Activated naive CD8-positive, alpha-beta T cell (primary cell): ENCODE data around the gene TIAL1.
A peak's percentile ranks its signal among the peaks of the same experiment; 100 is the strongest.

Experiments used
- H3K27ac Mint-ChIP-seq: one replicate; pipeline ENCODE4 v1.8.0; 2021; ENCODE audit warnings: mixed read lengths
- H3K27me3 Mint-ChIP-seq: one replicate; pipeline ENCODE4 v1.8.0; 2021; ENCODE audit warnings: mixed read lengths
- H3K36me3 Mint-ChIP-seq: one replicate; pipeline ENCODE4 v1.8.0; 2021; ENCODE audit warnings: mixed read lengths
- H3K4me1 Mint-ChIP-seq: one replicate; pipeline ENCODE4 v1.8.0; 2021; ENCODE audit warnings: low read depth, mixed read lengths
- H3K4me3 Mint-ChIP-seq: one replicate; pipeline ENCODE4 v1.8.0; 2021; ENCODE audit warnings: mild to moderate bottlenecking, mixed read lengths
- H3K9me3 Mint-ChIP-seq: one replicate; pipeline ENCODE4 v1.8.0; 2021; ENCODE audit warnings: low read depth, mixed read lengths

Gene TIAL1

GRCh38 chr10:119543814-119544642 lies 52.7 kb downstream of the TIAL1 start:
- H3K36me3 Mint-ChIP-seq: peaks cover 5% of the 10 kb centered on the region
- H3K27me3 Mint-ChIP-seq: no peaks in the 10 kb centered on the region
- H3K4me3 Mint-ChIP-seq: peak overlapping the region; percentile 90
- peaks cover 26% of the 10 kb centered on the region for H3K4me1 Mint-ChIP-seq
- no peaks in the 10 kb centered on the region for H3K9me3 Mint-ChIP-seq
- peak overlapping the region; percentile 97 for H3K27ac Mint-ChIP-seq

- Mint-ChIP-seq H3K4me1 (peaks cover 35% of the 10 kb centered on the region), H3K36me3 (peaks cover 5% of the 10 kb centered on the region), H3K27me3 (no peaks in the 10 kb centered on the region), H3K4me3 (peak overlapping the region; percentile 90), H3K9me3 (no peaks in the 10 kb centered on the region), H3K27ac (peak overlapping the region; percentile 97)
Observed at GRCh38 chr10:119542988-119543813, 53.6 kb downstream of the TIAL1 start.

GRCh38 chr10:119542357-119542987 lies 54.3 kb downstream of the TIAL1 start, which contains the start of gene RGS10:
Gene RGS10, minus strand, starts transcription at chr10:119542719. Its CDS starts 81 bp downstream, at chr10:119542638.
- Mint-ChIP-seq H3K9me3 (no peaks in the 10 kb centered on the region), H3K36me3 (peaks cover 6% of the 10 kb centered on the region), H3K27ac (peak within 1 kb of the TSS; percentile 98), H3K4me1 (peaks cover 42% of the 10 kb centered on the region), H3K4me3 (peak within 1 kb of the TSS; percentile 92), H3K27me3 (no peaks in the 10 kb centered on the region)

- H3K4me1 Mint-ChIP-seq: peaks cover 48% of the 10 kb centered on the region
- H3K9me3 Mint-ChIP-seq: no peaks in the 10 kb centered on the region
- H3K27ac Mint-ChIP-seq: peak overlapping the region; percentile 98
- H3K4me3 Mint-ChIP-seq: peak overlapping the region; percentile 92
- H3K36me3 Mint-ChIP-seq: peaks cover 8% of the 10 kb centered on the region
- no peaks in the 10 kb centered on the region for H3K27me3 Mint-ChIP-seq
Observed at GRCh38 chr10:119541459-119542356, 55.1 kb downstream of the TIAL1 start.

GRCh38 chr10:119541046-119541445 lies 55.7 kb downstream of the TIAL1 start:
- peaks cover 8% of the 10 kb centered on the region for H3K36me3 Mint-ChIP-seq
- no peaks in the 10 kb centered on the region for H3K27me3 Mint-ChIP-seq
- peaks cover 55% of the 10 kb centered on the region for H3K4me1 Mint-ChIP-seq
- H3K9me3 Mint-ChIP-seq: no peaks in the 10 kb centered on the region
- H3K27ac Mint-ChIP-seq: peak overlapping the region; percentile 98
- H3K4me3 Mint-ChIP-seq: peak overlapping the region; percentile 92

- H3K27me3 Mint-ChIP-seq: no peaks in the 10 kb centered on the region
- H3K27ac Mint-ChIP-seq: peak overlapping the region; percentile 98
- peak overlapping the region; percentile 92 for H3K4me3 Mint-ChIP-seq
- H3K36me3 Mint-ChIP-seq: peaks cover 12% of the 10 kb centered on the region
- no peaks in the 10 kb centered on the region for H3K9me3 Mint-ChIP-seq
- peaks cover 65% of the 10 kb centered on the region for H3K4me1 Mint-ChIP-seq
Observed at GRCh38 chr10:119540038-119540437, 56.7 kb downstream of the TIAL1 start.

- no peaks in the 10 kb centered on the region for H3K9me3 Mint-ChIP-seq
- peak overlapping the region; percentile 92 for H3K4me3 Mint-ChIP-seq
- H3K36me3 Mint-ChIP-seq: peaks cover 12% of the 10 kb centered on the region
- H3K27me3 Mint-ChIP-seq: no peaks in the 10 kb centered on the region
- peaks cover 71% of the 10 kb centered on the region for H3K4me1 Mint-ChIP-seq
- peak overlapping the region; percentile 98 for H3K27ac Mint-ChIP-seq
Observed at GRCh38 chr10:119539359-119539825, 57.4 kb downstream of the TIAL1 start.

- Mint-ChIP-seq H3K9me3 (no peaks in the 10 kb centered on the region), H3K27ac (peak overlapping the region; percentile 98), H3K36me3 (peaks cover 12% of the 10 kb centered on the region), H3K4me3 (peak overlapping the region; percentile 92), H3K27me3 (no peaks in the 10 kb centered on the region), H3K4me1 (peaks cover 70% of the 10 kb centered on the region)
Observed at GRCh38 chr10:119538632-119539358, 58.0 kb downstream of the TIAL1 start.

GRCh38 chr10:119537953-119538630 lies 58.7 kb downstream of the TIAL1 start:
- Mint-ChIP-seq H3K27me3 (no peaks in the 10 kb centered on the region), H3K9me3 (no peaks in the 10 kb centered on the region), H3K4me3 (peak overlapping the region; percentile 92), H3K27ac (peak overlapping the region; percentile 98), H3K4me1 (peaks cover 71% of the 10 kb centered on the region), H3K36me3 (peaks cover 12% of the 10 kb centered on the region)

- Mint-ChIP-seq H3K4me1 (peaks cover 84% of the 10 kb centered on the region), H3K27ac (peak overlapping the region; percentile 98), H3K9me3 (no peaks in the 10 kb centered on the region), H3K4me3 (peak overlapping the region; percentile 92), H3K36me3 (peaks cover 12% of the 10 kb centered on the region), H3K27me3 (no peaks in the 10 kb centered on the region)
Observed at GRCh38 chr10:119536508-119537025, 60.2 kb downstream of the TIAL1 start.

GRCh38 chr10:119535837-119536507 lies 60.8 kb downstream of the TIAL1 start:
- Mint-ChIP-seq H3K36me3 (peaks cover 12% of the 10 kb centered on the region), H3K4me1 (peaks cover 88% of the 10 kb centered on the region), H3K27me3 (no peaks in the 10 kb centered on the region), H3K9me3 (no peaks in the 10 kb centered on the region), H3K27ac (peak overlapping the region; percentile 98), H3K4me3 (peak overlapping the region; percentile 92)

- H3K4me1 Mint-ChIP-seq: peaks cover 84% of the 10 kb centered on the region
- peak overlapping the region; percentile 92 for H3K4me3 Mint-ChIP-seq
- peak overlapping the region; percentile 98 for H3K27ac Mint-ChIP-seq
- H3K9me3 Mint-ChIP-seq: no peaks in the 10 kb centered on the region
- no peaks in the 10 kb centered on the region for H3K27me3 Mint-ChIP-seq
- peaks cover 10% of the 10 kb centered on the region for H3K36me3 Mint-ChIP-seq
Observed at GRCh38 chr10:119535305-119535704, 61.5 kb downstream of the TIAL1 start.
